ENCODE data around the gene NR2C2AP.

DNA sequence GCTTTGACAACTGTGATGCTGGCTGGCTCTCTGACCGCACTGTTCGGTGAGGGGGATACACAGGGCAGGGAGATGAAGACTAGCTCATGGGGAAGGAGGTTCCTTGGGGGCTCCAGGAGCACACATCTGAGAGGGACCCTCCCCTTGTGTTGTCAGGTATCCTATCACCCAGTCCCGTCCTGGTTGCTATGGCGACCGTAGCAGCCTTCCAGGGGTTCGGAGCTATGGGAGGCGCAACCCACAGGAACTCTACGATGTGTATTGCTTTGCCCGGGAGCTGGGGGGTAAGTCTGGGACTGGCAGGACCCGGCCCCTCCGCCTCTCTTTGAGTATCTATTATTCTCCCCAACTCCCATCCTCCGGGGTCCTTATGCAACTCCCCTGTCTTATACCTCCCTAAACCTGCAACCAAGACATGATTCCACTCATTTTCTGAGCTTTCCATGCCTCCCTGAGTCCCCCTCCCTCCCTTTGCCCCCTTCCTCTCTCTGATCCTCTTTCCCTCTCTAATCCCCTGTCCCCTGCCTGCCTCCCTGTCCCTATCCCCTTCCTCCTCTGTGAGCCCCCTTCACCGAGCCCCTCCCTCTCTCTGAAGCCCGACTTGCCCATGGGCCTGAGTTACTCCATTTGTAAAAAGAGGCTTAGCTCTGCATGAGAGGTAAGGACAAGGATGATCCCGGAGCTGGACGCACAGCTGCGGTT lies 21.1 kb upstream of the NR2C2AP start:
- TF ChIP-seq, protein P1, sequence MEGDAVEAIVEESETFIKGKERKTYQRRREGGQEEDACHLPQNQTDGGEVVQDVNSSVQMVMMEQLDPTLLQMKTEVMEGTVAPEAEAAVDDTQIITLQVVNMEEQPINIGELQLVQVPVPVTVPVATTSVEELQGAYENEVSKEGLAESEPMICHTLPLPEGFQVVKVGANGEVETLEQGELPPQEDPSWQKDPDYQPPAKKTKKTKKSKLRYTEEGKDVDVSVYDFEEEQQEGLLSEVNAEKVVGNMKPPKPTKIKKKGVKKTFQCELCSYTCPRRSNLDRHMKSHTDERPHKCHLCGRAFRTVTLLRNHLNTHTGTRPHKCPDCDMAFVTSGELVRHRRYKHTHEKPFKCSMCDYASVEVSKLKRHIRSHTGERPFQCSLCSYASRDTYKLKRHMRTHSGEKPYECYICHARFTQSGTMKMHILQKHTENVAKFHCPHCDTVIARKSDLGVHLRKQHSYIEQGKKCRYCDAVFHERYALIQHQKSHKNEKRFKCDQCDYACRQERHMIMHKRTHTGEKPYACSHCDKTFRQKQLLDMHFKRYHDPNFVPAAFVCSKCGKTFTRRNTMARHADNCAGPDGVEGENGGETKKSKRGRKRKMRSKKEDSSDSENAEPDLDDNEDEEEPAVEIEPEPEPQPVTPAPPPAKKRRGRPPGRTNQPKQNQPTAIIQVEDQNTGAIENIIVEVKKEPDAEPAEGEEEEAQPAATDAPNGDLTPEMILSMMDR (IDR thresholded peaks at IDR 0.05): no peak
- no peak for TF ChIP-seq POLR2A (IDR thresholded peaks at IDR 0.05)

Measured in breast epithelium (tissue), 3 donors.